ENCODE data around the gene SOCS2.

The SOCS2 gene

DNA sequence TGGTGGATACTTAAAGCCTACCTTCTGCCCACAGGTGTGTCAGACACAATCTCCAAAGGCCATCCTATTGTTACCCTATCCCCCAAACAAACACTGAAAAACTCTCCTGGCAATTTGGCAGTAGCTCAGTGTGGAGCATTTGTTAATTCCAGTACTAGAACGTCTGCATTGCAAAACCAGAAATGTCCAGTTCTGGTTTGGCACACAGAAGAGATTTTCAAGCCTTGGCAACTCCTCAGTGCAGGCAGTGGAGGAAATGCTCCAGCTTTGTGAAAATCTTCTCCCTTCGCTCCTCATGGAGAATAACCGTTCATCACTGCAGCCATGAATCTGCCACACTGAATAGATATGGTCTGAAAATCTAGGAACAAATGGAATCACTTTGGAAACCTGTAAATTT lies 5.3 kb upstream of the SOCS2 start:
- DNase-seq (ENCODE audit: low spot score): no peak

DNA sequence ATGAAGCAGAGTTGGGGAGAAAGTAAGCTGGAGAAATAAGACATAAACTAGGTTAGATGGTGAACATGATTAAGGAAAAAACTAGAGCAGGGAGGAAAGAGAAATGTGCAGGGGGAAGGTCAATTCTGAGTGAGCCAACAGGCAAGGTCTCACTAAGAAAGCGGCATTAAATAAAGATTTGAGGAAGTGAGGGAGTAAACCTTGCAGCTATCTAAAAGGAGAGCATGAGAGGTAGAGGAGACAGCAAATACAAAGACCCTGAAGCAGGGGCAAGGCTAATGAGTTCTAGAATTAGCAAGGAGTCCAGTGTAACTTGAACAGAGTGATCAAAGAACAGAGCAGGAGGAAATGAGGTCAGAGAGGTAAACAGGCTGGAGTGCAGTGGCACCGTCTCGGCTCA lies 4.4 kb upstream of the SOCS2 start:
- no peak for DNase-seq (ENCODE audit: low spot score)

DNA sequence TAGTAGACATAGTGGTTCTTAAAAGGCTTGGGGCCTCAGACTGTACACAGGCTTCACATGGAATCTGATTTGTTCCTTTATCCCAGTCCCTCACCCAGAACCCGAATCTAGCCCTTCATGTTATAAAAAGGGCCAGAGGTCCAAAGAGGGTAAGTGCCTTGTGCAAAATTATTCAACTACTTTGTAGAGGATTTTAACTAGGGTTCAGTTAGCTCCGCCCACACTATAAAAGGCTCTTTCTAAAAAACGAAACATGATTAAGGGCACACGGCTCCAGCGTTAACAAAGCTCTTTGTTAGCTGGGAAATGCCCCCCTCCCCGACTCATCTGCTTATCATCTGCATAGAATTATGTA lies 3.2 kb upstream of the SOCS2 start:
- no peak for DNase-seq (ENCODE audit: low spot score)

DNA sequence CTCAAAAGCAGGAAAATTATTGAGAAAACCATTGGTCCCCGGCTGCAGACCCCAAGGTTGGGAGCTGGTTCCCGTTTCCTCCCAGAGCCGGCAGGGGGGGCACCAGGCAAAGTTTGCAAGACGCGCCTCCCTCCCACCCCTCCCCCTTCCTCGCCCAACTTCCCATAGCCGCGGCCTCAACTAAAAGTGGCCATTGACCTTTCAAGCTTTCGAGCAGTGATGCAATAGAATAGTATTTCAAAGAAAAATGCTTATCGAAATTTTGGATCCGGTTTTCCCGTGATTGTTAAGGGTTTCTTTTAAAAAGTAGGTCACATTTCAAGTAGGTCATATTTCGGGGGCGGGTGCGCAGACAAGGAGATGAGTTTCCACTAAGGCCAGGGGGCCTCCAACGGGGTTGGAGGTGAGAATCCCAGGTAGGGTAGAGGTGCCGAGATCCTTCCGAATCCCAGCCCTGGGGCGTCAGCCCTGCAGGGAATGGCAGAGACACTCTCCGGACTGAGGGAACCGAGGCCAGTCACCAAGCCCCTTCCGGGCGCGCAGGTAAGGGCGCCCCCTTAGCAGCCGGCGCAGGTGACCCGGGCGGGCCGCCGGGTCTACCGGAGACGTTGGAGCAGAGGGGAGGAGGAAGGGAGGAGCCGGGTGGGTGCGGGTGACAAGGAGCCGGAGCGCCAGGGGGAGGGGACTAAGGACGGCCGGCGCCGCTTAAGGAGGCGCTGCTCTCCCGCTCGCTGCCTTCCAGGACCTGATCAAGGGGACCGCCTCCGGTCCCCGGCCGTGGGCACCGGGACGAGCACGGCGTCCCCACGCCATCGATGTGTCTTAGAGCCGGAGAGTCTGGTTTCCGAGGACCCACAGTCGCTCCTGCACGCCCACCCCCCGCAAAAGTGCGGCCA lies 2.6 kb upstream of the SOCS2 start:
- peak; percentile 78 for DNase-seq (ENCODE audit: low spot score)

DNA sequence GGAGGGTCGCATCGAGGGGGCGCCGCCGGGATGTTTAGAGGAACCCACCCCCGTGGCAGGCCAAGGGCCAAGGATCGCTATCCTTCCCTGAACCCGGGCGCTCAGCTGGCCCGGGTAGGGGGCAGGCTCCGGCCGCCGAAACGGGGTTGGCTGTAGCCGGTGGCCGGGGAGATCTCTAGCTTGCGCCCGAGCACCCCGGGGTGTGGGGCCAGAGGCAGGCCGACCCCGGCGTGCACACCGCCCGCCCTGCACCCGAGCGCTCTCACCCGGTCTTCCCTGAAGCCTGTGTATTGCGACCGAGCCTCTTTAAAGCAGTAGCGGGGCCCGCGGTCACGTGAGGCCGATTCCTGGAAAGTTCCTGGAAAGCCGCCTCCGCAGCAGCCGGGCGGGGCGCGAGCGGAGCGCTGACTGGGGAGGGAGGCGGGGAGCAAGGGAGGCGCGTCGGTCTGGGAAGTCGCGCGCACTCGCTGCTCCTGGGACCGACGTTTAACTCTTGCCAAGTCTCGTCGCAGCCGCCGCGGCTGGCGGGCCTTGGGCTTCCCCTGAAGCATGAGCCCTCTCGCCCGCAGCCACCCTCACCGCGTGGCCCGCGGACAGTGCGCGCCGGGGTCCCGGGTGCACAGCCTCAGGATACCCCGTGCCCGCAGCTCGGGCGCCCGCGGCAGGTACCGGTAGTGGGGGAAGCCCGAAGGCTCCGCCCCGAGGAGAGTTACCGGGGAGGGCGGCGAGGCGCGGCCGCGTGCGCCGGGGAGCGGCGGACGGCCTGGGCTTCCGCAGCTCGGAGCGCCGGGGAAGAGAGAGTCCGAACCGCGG lies 1.7 kb upstream of the SOCS2 start:
- peak; percentile 89 for DNase-seq (ENCODE audit: low spot score)

DNA sequence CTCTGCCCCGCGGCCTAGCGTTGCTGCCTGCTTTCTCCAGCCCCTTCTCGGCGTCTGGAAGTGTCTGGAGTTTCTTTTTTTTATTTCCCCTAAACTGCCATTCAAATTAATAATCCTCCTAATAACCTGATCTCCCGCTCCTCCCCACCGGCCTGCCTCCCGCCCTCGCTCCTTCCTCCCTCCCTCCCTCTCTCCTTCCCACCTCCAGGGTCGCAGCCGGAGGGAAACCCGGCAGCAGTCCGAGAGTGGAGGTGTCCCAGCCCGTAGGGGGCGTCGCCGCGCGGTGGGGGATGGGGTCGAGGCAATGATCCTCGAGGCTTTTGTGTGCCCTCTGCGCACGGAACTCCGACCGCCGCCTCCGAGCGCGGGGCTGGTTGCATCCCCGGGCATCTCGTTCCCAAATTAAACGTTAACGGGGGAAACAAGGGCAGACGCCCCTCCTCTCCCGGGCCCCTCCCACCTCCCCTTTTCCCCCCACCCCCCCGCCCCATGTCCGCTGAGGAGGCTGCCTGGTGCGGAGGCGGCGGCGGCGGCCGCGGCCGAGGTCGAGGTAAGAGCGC lies 1.0 kb upstream of the SOCS2 start:
- peak; percentile 57 for DNase-seq (ENCODE audit: low spot score)

DNA sequence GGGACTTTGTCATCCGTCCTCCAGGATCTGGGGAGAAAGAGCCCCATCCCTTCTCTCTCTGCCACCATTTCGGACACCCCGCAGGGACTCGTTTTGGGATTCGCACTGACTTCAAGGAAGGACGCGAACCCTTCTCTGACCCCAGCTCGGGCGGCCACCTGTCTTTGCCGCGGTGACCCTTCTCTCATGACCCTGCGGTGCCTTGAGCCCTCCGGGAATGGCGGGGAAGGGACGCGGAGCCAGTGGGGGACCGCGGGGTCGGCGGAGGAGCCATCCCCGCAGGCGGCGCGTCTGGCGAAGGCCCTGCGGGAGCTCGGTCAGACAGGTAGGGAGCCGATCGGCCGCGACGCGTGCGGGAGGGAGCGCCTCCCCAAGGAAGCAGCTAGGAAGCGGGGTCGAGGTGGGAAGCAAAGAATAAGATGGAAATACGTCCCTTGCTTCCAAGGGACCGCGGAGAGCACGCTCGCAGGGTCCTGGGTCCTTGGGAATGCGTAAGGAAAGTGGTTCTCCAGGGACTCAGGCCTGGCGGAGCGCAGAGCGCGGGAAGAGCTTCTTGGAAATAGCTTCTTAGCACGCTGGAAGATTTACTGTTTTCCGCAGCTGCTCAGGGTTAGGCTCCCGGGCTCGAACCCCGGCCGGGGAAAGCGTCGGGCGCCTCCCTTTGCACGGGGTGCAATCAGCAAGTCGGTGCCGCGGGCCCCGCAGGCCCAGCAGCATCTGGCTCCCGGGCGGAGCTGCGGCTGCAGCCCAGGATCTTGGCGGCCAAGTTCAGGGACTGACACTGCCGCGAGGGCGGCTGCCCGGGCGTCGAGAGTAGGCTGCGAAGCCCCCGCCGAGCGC lies 457 bp downstream of the SOCS2 start:
- DNase-seq (ENCODE audit: low spot score): no peak

DNA sequence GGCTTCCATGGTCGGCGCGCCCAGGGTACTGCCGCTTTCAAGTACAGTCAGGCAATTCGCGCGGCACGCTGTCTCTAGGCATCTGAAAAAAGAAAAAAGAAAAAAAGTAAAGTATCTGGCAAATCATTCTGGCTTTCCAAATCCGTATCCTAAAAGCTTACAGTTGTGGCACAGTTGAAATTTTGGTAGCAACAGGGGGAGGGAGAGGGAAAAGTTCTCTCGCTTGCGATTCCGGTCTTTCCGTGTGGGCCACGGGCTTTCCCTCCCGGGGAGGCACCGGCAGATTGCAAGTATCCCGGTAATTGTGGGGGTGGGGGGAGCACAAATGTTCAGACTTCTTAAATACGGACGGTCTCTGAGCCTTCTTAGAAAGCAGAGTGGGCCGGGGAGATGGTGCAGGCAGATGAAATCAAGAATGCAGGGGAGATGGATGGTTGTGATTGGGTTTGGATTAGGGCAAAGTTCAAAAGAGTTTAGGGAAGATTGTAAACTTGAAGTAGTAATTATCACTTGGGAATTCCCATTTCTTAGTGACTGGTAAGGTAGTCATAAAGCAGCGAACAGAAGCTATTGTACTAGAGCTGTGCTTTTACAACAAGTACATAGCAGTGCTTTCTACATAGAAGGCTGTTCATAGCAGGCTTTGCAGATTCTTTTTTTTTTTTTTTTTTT lies 1.2 kb downstream of the SOCS2 start:
- no peak for DNase-seq (ENCODE audit: low spot score)

DNA sequence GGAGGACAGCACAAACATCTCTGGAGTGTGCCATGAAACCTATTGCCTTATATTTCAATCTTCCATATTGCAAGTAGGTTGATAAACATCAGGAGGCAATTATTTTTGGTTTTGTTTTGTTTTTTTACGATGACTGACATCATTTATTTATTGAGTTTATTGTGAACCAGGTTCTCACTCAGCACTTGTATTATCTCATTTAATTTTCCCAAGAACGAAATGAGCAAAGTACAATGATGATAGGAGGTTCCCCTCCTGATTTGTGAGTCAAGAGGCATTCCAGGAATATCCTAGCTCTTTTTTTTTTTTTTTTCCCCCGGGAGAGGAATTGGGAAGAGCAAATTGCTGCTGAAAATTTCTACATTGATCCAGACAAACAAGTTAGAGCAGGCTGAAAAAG lies 4.7 kb downstream of the SOCS2 start:
- DNase-seq (ENCODE audit: low spot score): no peak

DNA sequence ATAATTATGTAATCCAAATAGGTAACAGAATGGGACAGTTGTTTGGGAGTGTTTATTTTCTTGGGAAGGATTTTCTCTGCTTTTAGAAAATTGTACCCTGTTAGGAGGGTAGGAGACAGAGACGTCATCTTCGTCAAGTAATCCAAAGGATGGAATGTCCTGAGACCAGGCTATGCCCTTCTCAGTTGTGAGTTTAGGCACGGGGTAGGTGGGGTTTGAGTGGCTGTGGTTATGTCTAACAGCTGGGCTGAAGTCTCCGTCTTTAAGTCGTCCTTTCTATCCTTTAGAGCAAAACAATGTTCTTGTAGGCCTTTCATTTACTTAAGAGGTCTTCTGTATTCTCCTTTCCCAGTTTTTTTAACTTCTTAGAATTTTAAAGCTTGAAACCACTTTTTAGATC lies 5.7 kb downstream of the SOCS2 start:
- no peak for DNase-seq (ENCODE audit: low spot score)

DNA sequence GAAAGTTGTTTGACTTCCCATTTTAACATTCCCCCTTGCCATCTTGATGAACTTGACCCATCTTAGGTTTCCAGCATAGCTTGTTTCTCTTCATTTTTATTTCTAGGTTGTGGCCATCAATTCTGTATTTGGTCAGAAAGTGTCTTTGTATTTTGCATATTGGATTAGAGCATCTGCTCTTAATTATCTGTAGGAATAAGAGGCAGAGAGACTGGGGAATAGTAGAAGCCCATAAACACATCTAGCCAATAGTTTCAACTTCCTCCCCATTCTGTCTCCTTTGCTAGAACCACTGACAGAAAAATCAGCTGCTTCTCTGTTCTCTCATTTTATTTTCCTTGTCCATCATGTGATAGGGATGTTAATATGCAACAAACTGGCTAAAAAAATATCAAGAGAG lies 8.2 kb downstream of the SOCS2 start:
- no peak for DNase-seq (ENCODE audit: low spot score)

DNA sequence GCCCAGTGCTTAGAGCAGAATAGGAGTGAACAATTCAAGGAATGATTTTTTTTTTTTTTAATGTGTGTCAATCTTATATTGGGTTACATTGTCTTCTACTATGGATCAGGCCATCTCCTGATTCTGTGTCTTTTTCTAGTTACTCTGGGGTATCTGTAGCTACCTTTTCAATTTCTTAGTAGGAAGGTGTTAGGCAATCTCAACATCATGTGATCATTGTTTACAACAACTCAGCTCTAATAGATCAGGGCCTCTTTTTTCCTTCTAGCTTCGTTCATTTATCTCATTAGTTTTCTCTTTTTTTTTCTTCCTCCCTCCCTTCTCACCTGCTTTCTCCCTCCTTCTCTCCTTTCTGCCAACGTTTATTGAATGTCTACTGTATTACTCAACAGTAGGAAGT lies 8.9 kb downstream of the SOCS2 start:
- no peak for DNase-seq (ENCODE audit: low spot score)

DNA sequence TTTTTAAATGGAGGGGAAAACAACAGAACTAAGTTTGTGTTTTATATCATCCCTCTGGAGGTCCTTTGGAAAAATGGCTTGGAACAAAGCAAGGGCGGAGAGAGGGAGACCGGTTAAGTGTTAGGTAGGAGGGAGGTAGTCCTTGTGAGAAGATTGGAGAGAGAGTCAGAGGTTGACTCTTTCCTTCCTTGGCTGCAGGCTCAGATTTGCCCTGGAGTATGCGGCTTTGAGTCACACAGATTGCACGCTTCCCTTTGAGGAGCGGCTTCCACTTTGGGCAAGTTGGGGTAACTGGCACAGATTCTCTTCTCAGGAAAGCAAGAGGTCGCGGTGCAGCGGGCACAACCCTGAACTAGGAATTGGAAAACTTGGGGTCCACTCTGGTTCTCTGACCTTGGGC lies 9.9 kb downstream of the SOCS2 start:
- no peak for DNase-seq (ENCODE audit: low spot score)

DNA sequence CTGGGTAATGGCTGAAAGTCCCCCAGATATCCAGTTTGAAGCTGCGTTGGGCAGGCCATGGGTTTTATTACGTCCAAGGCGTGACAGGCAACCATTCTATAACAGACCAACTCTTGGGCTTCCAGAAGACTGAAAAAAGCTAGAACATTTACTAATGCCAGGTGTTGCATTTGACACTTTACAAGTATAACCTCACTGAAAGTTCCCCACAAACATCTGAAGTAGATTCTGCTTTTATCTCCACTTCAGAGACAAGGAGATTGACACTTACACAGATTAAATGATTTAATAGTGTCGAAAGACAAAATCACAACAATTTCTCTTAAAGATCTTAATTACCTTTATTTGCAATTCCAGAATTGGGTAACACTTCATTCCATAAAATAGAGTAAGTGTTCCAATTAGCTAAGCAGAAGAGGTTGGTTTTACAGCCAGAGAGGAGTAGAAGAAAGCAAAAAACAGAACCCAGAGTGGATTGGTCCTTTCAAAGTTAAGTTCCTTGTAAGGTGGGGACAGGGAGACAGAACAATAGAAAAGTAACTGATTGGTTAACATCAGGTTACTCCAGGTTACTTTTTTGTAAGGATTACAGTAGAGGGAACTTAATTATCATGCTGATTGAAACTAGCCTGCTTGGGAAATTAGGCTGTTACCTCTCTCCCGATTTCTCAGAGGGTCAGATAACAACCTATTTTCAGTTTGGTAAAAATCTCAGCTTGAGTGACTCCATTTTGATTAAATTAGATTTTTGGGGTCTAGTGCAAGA lies 11.3 kb downstream of the SOCS2 start:
- no peak for DNase-seq (ENCODE audit: low spot score)

DNA sequence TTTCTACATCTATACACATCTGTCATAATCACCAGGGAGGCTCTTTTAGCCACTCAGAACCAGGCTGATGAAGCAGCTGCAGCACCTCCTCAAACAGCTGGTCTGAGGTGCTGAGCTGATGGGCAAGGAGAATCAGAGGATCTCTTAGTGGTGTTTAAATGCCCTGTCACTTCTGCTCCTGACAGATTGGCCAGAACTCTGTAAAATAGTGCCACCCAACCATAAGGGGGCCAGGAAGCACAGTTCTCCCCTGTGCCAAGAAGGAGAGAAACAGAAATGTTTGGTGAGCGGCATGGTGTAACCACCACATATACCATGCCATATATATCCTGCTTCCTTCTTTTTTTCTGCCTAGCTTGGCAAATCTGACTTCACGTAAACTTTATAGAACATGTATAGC lies 12.8 kb downstream of the SOCS2 start:
- no peak for DNase-seq (ENCODE audit: low spot score)

DNA sequence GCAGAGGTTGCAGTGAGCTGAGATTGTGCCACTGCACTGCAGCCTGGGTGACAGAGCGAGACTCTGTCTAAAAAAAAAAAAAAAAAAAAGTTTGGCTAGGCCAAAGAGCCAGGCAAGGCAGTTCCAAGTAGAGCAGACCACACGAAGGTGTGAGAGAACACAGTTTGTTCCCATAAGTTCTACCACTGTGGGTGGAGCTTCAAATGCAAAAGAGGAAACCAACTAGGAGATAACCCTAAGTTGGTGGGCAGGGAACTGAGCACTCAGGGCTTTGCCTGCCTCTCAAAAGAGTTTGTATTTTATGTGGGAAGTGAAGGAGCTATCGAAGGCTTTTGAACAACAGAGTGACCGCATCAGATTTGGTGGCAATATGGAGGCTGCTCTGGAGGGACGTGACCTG lies 15.1 kb downstream of the SOCS2 start:
- no peak for DNase-seq (ENCODE audit: low spot score)

DNA sequence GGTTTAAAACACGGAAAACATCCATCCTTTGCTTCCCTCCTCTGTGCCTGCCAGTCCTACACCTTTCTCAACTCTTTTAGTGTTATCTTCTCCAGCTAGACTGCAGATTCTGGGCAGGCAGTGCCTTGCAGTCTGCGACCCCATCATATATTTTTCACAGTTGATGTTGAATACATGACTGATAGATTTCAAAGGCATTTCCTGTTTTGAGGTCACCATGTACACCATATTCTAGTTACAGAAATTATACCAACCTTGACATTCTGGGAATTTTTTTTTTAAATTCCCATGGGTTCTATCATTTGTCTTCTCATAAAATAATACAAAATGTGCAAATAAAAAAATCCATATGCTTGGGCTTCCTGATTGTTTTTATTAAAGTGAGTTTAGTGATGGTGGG lies 16.6 kb downstream of the SOCS2 start:
- DNase-seq (ENCODE audit: low spot score): no peak

DNA sequence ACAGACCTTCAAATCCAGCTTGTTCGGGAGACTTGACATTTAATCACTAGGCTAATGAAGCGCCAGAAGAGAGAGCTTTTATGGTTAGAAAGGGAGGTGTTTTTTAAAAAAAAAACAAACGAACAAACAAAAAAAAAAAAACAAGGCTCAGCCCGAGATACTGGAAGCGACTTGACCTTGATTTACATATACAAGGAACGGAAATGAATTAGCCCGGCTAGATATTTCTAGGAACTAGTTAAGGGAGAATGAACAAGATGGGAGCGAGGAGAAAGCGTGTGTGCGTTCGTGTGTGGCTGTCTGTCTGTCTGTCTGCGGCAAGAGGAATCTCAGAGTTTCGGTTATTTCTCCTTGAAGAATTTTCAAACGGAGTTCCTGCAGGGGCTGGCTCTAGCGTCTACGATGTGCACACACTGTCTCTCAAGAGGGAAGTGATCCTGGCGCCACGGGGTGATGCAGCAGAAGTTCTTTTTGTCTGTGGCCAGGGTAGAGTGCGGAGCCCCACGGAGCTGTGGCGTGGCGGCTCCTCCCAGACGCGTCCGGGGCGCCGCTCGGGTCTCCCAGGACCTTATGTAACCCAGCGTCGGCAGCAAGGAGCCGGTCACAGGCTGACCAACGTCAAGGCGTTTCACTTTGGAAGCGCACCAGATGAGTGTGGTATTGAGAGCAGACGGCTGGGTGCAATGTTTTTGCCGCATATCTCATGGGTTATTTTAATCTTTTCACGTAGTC lies 18.8 kb downstream of the SOCS2 start:
- peak; percentile 46 for DNase-seq (ENCODE audit: low spot score)

DNA sequence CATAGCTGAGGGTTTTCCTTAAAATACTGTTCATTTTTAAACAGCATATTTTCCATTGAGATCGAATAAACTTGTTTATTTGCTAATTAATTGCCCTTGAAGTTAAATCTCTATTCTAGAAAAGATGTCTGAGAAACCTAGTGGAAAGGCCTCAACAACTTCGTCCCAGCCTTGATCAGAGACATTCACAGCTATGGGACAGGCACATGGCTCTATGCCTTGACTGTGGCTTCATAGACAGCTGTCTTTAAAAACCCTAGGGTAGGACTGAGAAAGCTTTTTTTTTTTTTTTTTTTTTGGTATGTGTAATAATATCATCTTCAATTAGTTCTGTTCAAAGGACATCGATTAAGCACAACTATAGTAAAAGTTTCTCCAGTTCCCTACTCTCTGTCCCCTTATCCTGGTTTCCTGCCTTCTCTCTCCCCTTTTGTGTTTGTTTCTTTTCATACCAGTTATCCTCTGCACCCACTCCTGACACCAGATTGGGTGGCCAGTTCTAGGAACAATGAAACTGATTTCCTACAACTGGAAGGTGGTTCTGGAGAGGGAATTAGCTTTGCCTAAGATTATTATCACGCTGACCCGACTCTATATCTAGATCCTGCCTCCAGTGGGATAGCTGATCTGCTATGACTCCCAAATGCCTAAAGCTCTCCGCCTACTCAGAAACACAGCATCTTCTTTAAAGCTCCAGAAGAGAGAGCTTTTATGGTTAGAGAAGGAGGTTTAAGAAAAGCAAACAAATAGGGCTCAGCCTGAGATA lies 20.3 kb downstream of the SOCS2 start:
- no peak for DNase-seq (ENCODE audit: low spot score)
